HG03565 (cell line): ENCODE data around the gene GKN1.

Experiments used
- ATAC-seq: cut with Tn5 transposase; IDR thresholded peaks from one replicate; pipeline ENCODE4 v1.9.1; 2021; ENCODE audit warnings: mild to moderate bottlenecking, moderate library complexity; ENCODE audit not compliant: unreplicated experiment

The GKN1 gene

GRCh38 chr2:69003731-69004130, 29.3 kb downstream of the GKN1 start:
- no peak for ATAC-seq

GRCh38 chr2:69007169-69007568, 32.7 kb downstream of the GKN1 start:
- ATAC-seq, result no peak

GRCh38 chr2:69007603-69008002, 33.2 kb downstream of the GKN1 start:
- ATAC-seq, result no peak

- ATAC-seq, result no peak
Observed at GRCh38 chr2:69010437-69011194, 36.2 kb downstream of the GKN1 start.

GRCh38 chr2:69011611-69012157, 37.2 kb downstream of the GKN1 start:
- ATAC-seq, result no peak

- ATAC-seq, result no peak
Observed at GRCh38 chr2:69012310-69013141, 38.1 kb downstream of the GKN1 start.

GRCh38 chr2:69013142-69013839, 38.9 kb downstream of the GKN1 start, which contains the start of gene ANTXR1:
Gene ANTXR1 (plus strand): TSS chr2:69013179. CDS start chr2:69013500, 321 bp downstream.
- ATAC-seq, result no peak

- ATAC-seq, result no peak
Observed at GRCh38 chr2:69013840-69014821, 39.7 kb downstream of the GKN1 start.

GRCh38 chr2:69017080-69017479, 42.6 kb downstream of the GKN1 start:
- ATAC-seq, result no peak

- ATAC-seq, result no peak
Observed at GRCh38 chr2:69017835-69018234, 43.4 kb downstream of the GKN1 start.

- ATAC-seq, result no peak
Observed at GRCh38 chr2:69018678-69019095, 44.3 kb downstream of the GKN1 start.

GRCh38 chr2:69020496-69021426, 46.3 kb downstream of the GKN1 start:
- ATAC-seq, result no peak

GRCh38 chr2:69021727-69022126, 47.3 kb downstream of the GKN1 start:
- ATAC-seq, result no peak

GRCh38 chr2:69022548-69022947, 48.1 kb downstream of the GKN1 start:
- no peak for ATAC-seq

- no peak for ATAC-seq
Observed at GRCh38 chr2:69023236-69023635, 48.8 kb downstream of the GKN1 start.

- peak; percentile 49 for ATAC-seq
Observed at GRCh38 chr2:69026026-69026425, 51.6 kb downstream of the GKN1 start.

- ATAC-seq, result no peak
Observed at GRCh38 chr2:69026691-69027459, 52.4 kb downstream of the GKN1 start.
